Measurements from ENCODE around the gene SON.

DNA sequence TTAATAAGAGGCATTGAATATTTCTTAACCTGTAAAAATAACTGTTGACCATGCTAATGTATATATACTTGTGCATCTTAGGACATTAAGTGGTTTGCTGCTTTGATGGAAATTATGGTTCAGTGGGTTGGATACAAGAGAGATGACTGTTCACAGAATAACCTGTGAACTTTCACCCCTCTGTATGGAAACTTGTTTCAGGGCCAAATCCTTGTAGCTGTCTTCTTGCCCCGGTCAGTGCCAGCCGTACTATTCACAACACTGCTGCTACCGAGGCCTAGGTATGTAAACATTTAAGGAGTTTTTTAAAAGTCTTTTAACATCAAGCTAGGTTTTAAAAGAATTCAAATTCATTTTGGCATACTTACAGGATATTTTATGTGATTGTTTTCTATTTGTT lies 29.5 kb downstream of the SON start:
- TF ChIP-seq, protein P1, sequence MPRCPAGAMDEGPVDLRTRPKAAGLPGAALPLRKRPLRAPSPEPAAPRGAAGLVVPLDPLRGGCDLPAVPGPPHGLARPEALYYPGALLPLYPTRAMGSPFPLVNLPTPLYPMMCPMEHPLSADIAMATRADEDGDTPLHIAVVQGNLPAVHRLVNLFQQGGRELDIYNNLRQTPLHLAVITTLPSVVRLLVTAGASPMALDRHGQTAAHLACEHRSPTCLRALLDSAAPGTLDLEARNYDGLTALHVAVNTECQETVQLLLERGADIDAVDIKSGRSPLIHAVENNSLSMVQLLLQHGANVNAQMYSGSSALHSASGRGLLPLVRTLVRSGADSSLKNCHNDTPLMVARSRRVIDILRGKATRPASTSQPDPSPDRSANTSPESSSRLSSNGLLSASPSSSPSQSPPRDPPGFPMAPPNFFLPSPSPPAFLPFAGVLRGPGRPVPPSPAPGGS (CRISPR knock-in tag; IDR thresholded peaks at IDR 0.05), result no peak
- no peak for TF ChIP-seq POLR2AphosphoS2 (IDR thresholded peaks at IDR 0.05; ENCODE audit: low read depth, low read length)

Data from HepG2 (cell line).